Measurements from ENCODE around the gene ATP9A.
"Not testable (repeated sequence)": the region's sequence is repeated elsewhere in the genome, so short reads cannot be mapped to it uniquely, and the experiment has no call there.

Gene ATP9A

GRCh38 chr20:51752343-51752951, 15.7 kb downstream of the ATP9A start:
- no peak for DNase-seq

DNA sequence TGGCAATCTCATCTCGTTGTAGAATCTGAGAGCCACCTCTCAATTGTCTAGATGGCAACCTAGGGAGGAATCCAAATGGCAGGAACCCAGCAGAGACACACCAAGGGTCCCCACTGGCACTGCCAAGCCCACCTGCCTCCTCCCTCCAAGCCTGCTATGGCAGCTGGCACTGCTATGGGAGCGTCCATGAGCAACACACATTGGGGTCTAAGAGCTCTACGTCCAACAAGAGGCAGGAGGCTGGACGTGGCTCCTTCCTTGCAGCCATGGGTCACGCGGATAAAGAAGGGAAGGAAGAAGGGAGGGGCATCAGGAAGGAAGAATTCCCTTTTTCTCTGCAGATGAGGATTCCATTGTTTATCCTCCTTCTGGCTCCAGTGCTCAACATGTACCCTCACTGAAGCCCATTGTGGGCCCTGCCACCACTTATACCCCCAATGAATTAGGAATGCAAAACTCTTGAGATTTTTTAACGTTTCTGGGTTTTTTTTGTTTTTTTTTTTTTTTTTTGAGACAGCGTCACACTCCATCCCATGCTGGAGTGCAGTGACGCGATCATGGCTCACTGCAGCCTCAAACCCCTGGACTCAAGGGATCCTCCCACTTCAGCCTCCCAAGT, 17.3 kb downstream of the ATP9A start:
- DNase-seq = no peak

DNA sequence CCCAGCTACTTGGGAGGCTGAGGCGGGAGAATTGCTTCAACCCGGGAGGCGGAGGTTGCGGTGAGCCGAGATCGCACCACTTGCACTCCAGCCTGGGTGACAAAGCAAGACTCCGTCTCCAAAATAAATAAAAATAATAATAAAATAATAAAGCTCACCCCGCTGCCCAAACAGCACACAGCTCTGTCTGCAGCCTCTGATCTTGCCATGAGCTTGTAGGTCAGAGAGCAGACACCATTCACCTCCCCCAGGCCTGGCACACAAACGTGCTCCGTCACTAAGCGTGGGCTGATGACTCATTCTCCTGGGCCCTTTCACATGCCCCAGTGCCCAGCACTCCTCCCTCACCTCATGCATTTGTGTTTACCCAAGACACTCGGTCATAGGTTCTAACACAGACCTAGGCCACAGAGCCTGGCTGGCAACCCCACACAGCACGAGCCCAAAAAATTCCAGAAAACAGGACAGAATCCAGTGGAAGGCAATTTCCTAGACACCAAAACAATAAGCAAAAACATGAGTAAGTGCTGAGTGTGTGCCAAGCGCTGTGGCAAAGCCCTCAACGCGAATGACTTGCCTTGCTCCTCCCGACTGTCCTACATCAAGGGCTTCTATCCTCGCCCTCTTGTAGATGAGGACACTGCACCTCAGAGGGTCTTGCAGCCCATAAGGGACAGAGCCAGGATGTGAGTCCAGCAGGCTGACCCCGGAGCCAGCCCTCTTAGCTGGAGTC, 18.0 kb downstream of the ATP9A start:
- no peak for DNase-seq

DNA sequence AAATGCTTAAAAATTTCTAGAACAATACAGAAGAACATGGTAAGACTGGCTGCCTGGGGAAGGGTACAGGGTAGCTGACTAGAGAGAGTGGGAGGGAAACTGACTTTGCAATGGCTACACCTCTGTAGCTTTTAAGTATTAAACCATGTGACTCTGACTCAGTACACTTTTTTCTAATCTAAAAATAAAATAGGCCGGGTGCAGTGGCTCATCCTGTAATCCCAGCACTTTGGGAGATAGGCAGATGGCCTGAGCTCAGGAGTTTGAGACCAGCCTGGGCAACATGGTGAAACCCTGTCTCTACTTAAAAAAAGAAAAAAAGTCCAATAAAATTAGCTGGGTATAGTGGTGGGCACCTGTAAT, 18.5 kb downstream of the ATP9A start:
- DNase-seq = no peak

- DNase-seq = no peak
Measured at GRCh38 chr20:51747182-51747911, 20.8 kb downstream of the ATP9A start.

DNA sequence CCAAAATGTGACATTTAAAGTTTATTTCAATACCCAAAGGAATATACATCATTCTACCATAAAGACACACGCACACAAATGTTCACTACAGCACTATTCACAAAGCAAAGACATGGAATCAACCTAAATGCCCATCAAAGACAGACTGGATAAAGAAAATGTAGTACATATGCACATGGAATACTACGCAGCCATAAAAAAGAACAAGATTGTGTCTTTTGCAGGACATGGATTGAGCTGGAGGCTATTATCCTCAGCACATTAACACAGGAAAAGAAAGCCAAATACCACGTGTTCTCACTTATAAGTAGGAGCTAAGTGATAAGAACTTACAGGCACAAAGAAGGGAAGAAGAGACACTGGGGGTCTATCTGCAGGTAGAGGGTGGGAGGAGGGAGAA, 22.4 kb downstream of the ATP9A start:
- no peak for DNase-seq

GRCh38 chr20:51740838-51741237, 27.4 kb downstream of the ATP9A start:
- DNase-seq = no peak

- not testable (repeated sequence) for DNase-seq
Measured at GRCh38 chr20:51740308-51740707, 27.9 kb downstream of the ATP9A start.

GRCh38 chr20:51739722-51740249, 28.4 kb downstream of the ATP9A start:
- no peak for DNase-seq

DNA sequence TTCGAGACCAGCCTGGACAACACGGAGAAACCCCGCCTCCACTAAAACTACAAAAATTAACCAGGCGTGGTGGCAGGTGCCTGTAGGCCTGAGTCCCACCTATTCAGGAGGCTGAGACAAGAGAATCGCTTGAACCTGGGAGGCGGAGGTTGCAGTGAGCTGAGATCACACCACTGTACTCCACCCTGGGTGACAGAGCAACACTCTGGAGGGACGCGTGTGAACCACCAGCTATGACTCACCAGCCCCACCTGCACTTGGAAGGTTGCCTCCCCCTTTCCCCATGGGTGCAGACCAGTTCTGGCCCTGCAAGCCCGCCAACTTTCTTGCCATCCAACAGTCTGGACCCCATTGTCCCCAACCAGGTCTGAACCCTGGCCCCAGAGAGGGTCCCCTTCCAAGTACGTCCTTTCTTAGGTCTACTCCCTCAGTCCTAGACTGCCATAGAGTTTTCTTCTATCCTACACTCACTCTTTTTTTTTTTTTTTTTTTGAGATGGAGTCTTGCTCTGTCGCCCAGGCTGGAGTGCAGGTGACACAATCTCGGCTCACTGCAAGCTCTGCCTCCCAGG, 29.2 kb downstream of the ATP9A start:
- DNase-seq = no peak

GRCh38 chr20:51738261-51738660, 29.9 kb downstream of the ATP9A start:
- DNase-seq = not testable (repeated sequence)

- no peak for DNase-seq
Measured at GRCh38 chr20:51736947-51737346, 31.2 kb downstream of the ATP9A start.

- DNase-seq = no peak
Measured at GRCh38 chr20:51735728-51736600, 32.2 kb downstream of the ATP9A start.

- no peak for DNase-seq
Measured at GRCh38 chr20:51734876-51735720, 33.1 kb downstream of the ATP9A start.

DNA sequence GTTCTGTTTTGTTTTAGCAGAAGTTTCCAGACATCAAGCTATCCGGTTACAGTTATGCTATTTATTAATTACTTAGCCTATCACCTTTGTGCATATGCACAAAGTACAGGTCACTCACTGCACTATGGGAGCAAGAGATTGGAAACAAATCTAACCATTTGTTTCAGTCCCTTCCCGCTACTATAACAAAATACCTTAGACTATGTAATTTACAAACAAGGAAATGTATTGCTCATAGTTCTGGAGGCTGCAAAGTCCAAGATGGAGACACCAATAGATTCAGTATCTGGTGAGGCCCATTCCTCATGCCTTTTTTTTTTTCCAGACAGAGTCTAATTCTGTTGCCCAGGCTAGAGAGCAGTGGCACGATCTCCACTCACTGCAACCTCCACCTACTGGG, 35.1 kb downstream of the ATP9A start:
- DNase-seq = no peak

GRCh38 chr20:51732096-51732791, 35.9 kb downstream of the ATP9A start:
- no peak for DNase-seq

- no peak for DNase-seq
Measured at GRCh38 chr20:51731731-51732095, 36.5 kb downstream of the ATP9A start.

GRCh38 chr20:51729771-51730170, 38.4 kb downstream of the ATP9A start:
- DNase-seq = no peak

- no peak for DNase-seq
Measured at GRCh38 chr20:51728737-51729136, 39.5 kb downstream of the ATP9A start.

DNA sequence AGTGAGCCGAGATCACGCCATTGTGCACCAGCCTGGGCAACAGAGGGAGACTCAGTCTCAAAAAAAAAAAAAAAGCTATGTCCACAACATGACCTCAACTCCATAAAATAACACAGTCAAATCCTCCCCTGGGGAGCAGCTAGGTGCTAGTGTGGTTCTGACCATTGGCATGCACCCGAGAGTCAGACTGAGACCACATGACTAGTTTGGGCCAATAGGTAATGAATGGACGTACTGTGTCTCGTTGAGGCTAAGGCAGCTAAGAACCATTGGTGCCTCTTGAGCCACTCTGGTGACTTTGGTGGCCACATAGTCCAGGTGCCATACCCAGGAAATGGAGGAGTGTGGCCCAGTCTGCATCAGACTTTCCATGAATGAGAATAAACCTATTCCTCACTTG, 40.3 kb downstream of the ATP9A start:
- DNase-seq = no peak
